WI38 (cell line): ENCODE data around the gene OR6C6.

Experiments
- H3K4me3 ChIP-seq: 2 replicates; pipeline ENCODE4 v1.5.1; 2011; ENCODE audit warnings: low read depth, mild to moderate bottlenecking, control low read depth, low read length
- CTCF ChIP-seq: IDR thresholded peaks from 2 replicates; pipeline ENCODE4 v1.5.1; 2012; ENCODE audit warnings: low read depth, mild to moderate bottlenecking, control low read depth, low read length

OR6C6 gene

GRCh38 chr12:55258303-55258702 is 38.1 kb downstream of the OR6C6 start:
- H3K4me3 ChIP-seq, result no peak overlapping the region

DNA sequence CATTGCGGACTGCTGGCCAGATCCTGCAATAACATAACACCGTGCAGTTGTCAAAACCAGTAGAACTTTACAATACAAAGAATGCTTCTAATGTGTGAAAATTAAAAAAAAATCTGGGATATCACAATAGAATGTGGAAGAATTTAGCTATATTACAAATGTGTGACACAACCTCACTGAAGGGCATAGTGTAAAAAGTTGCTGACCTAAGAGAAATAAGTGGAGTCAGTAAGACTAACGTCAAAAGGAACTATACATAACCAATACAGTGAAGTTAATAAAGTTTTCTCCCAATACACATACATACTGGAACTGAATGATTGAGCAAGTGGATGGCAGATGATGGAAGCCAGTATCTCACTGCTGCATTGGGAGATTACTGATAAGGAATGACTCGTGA is 39.5 kb downstream of the OR6C6 start:
- TF ChIP-seq CTCF, result no peak
- no peak overlapping the region for H3K4me3 ChIP-seq

More at GRCh38 chr12:55258303-55258702, 38.1 kb downstream of the OR6C6 start:
- TF ChIP-seq CTCF, result no peak

DNA sequence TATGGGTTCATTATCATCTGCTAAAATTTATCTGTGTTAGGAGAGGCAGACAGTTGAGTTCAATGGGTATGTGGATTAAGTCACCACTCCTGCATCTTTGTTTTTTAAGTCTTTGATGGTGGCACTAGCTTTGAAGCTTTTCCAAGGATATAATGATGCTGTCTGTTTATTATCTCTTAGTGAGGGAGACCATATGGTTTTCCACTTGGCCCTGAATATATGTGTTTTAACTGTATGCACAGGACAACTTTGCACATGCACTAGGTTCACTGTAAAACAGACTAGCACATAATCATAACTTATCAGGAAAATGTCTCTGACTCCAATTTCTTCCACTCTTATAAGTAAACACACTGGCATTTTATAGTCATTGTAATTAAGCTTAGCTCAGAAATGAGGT is 43.1 kb downstream of the OR6C6 start:
- H3K4me3 ChIP-seq, result no peak overlapping the region
- TF ChIP-seq CTCF, result no peak

DNA sequence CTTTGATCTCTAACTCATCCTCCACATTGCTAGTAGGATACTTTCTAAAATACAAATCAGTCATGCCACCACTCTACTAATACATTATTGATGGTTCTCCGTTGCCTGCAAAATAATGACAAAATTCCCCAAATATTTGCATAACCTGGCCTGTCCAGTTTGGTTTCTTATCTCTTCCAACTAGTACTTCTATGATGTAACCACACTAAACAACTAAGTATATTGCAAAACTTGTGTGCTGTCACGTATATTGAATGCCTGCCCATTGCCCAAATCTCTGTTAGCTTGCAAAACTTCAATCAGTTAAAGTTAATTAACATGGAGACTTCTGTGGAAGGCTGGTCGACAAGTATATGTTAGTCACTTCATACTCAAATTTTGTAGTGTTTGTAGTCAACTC is 45.4 kb downstream of the OR6C6 start:
- no peak overlapping the region for H3K4me3 ChIP-seq
- no peak for TF ChIP-seq CTCF

GRCh38 chr12:55246159-55246558 is 50.2 kb downstream of the OR6C6 start:
- H3K4me3 ChIP-seq, result no peak overlapping the region
- TF ChIP-seq CTCF, result no peak

DNA sequence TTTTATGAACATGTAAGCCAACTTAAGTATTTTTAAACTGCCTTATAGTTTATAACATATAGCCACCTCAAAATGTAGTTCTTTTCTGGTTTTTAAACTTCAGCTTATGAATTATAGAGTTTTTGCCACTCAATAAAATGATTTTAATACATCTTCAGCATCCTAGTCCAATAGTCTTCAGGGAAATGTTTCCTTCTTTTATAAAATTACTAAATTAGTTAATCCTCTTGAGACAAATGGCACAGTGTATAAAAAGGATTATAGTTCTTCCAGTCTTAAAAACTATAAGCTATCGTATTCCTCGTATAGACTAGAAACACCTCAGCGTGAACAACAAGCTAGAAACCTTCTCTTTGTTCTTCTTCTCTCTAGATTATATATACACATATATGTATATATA is 52.1 kb downstream of the OR6C6 start, which contains the start of gene OR6C74:
OR6C74 (plus strand) TSS at position 301 of the 400 bp plus-strand sequence. CDS start 2,679 bp downstream, outside the sequence.
- H3K4me3 ChIP-seq, result no peak within 1 kb of the TSS
- no peak for TF ChIP-seq CTCF
